Mammary epithelial cell (primary cell): ENCODE measurements around the gene PAXX.

Experiments used
- EZH2 ChIP-seq: IDR thresholded peaks from 2 replicates; pipeline ENCODE4 v1.6.1; 2012; ENCODE audit warnings: low read length, inconsistent platforms, borderline replicate concordance
- TF ChIP-seq, protein P1 (sequence below), 2 donors: IDR thresholded peaks in 1 of 2; conservative IDR thresholded peaks in 1 of 2; 2 replicates each; pipeline ENCODE4 v1.5.1; 2011 to 2012; ENCODE audit warnings: inconsistent platforms in 2 of 2, low read length in 2 of 2, mild to moderate bottlenecking in 2 of 2, control low read depth in 1 of 2, low read depth in 1 of 2; ENCODE audit not compliant: insufficient read depth in 1 of 2; ENCODE audit errors: extremely low read depth in 1 of 2

DNA sequence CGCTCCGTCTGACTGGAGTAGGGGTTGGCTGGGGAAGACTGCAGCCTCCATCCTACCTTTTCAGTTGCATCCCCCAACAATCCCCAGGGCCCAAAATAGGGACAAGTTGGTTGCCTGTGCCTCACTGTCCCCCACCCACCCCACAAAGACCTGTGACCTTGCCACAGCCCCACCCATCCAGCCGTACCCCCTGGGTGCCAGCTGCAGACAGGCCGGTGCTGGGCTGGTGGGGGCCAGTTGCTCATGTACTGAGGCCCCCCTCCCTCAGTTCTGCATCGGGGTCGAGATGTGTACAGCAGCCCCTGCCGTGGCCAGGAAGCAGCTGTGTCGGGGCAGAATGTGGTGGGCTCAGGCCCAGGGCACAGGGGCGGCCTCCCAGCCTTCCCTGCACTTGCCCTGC is 9.1 kb upstream of the PAXX start:
- no peak for TF ChIP-seq EZH2
- TF ChIP-seq, protein P1, sequence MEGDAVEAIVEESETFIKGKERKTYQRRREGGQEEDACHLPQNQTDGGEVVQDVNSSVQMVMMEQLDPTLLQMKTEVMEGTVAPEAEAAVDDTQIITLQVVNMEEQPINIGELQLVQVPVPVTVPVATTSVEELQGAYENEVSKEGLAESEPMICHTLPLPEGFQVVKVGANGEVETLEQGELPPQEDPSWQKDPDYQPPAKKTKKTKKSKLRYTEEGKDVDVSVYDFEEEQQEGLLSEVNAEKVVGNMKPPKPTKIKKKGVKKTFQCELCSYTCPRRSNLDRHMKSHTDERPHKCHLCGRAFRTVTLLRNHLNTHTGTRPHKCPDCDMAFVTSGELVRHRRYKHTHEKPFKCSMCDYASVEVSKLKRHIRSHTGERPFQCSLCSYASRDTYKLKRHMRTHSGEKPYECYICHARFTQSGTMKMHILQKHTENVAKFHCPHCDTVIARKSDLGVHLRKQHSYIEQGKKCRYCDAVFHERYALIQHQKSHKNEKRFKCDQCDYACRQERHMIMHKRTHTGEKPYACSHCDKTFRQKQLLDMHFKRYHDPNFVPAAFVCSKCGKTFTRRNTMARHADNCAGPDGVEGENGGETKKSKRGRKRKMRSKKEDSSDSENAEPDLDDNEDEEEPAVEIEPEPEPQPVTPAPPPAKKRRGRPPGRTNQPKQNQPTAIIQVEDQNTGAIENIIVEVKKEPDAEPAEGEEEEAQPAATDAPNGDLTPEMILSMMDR (conservative IDR thresholded peaks at IDR 0.05 in 1 of 2, IDR thresholded peaks at IDR 0.05 in 1 of 2; ENCODE audit: extremely low read depth in 1 of 2, insufficient read depth in 1 of 2, low read depth in 1 of 2, low read length in 2 of 2) = no peak
